ENCODE data around the gene KHNYN.

- no peak for TF ChIP-seq POLR2A (IDR thresholded peaks at IDR 0.05)
- TF ChIP-seq, protein P1, sequence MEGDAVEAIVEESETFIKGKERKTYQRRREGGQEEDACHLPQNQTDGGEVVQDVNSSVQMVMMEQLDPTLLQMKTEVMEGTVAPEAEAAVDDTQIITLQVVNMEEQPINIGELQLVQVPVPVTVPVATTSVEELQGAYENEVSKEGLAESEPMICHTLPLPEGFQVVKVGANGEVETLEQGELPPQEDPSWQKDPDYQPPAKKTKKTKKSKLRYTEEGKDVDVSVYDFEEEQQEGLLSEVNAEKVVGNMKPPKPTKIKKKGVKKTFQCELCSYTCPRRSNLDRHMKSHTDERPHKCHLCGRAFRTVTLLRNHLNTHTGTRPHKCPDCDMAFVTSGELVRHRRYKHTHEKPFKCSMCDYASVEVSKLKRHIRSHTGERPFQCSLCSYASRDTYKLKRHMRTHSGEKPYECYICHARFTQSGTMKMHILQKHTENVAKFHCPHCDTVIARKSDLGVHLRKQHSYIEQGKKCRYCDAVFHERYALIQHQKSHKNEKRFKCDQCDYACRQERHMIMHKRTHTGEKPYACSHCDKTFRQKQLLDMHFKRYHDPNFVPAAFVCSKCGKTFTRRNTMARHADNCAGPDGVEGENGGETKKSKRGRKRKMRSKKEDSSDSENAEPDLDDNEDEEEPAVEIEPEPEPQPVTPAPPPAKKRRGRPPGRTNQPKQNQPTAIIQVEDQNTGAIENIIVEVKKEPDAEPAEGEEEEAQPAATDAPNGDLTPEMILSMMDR (IDR thresholded peaks at IDR 0.05), result no peak
These were observed 30.3 kb upstream of the KHNYN start for GRCh38 chr14:24399447-24399822.
